H1 (cell line): ENCODE measurements around the gene HP1BP3. TPM values are rescaled to one million over a fixed set of nuclear protein-coding genes. Genes with fewer than 3 reads are reported as not detected.

Source experiments
- ATF2 ChIP-seq: IDR thresholded peaks from 2 replicates; pipeline ENCODE4 v1.6.1; 2012; ENCODE audit warnings: low read length, inconsistent platforms
- BCL11A ChIP-seq, 2 experiments: IDR thresholded peaks; one replicate each; pipeline ENCODE4 v1.6.1; 2011; ENCODE audit warnings: low read depth in 2 of 2, low read length in 2 of 2, mild to moderate bottlenecking in 2 of 2
- CBX8 ChIP-seq: fragments of 300-800, 300-1000 bp; sonication (generic); IDR thresholded peaks from 2 replicates; pipeline ENCODE4 v1.7.1; 2016; ENCODE audit warnings: low read depth, low read length, borderline replicate concordance
- CHD1 ChIP-seq: IDR thresholded peaks from 2 replicates; pipeline ENCODE4 v1.6.1; 2012; ENCODE audit warnings: low read depth, low read length, improper control_type of control experiment
- CREB1 ChIP-seq: IDR thresholded peaks from 2 replicates; pipeline ENCODE4 v1.6.1; 2012; ENCODE audit warnings: inconsistent platforms
- CTBP2 ChIP-seq: IDR thresholded peaks from 2 replicates; pipeline ENCODE4 v1.7.0; 2011; ENCODE audit warnings: borderline replicate concordance, mild to moderate bottlenecking, moderate library complexity, mixed read lengths, low read length; ENCODE audit not compliant: insufficient read depth, insufficient read length
- EGR1 ChIP-seq: IDR thresholded peaks from 2 replicates; pipeline ENCODE4 v1.6.1; 2011; ENCODE audit warnings: low read depth, low read length, borderline replicate concordance
- EP300 ChIP-seq, 2 experiments: IDR thresholded peaks; 1 replicate in 1 of 2; 2 replicates in 1 of 2; pipeline ENCODE4 v1.6.1; 2011 to 2012; ENCODE audit warnings: low read depth in 2 of 2, low read length in 2 of 2, mild to moderate bottlenecking in 2 of 2, borderline replicate concordance in 1 of 2, inconsistent platforms in 1 of 2, moderate library complexity in 1 of 2
- GTF2F1 ChIP-seq: IDR thresholded peaks from 2 replicates; pipeline ENCODE4 v1.6.1; 2012; ENCODE audit warnings: low read depth, low read length, improper control_type of control experiment, borderline replicate concordance
- HDAC2 ChIP-seq, 2 experiments: fragments of 300-600 bp in 1 of 2; sonication (generic) in 1 of 2; IDR thresholded peaks; 2 replicates each; pipeline ENCODE4 v1.6.1; 2011 to 2012; ENCODE audit warnings: low read depth in 2 of 2, low read length in 2 of 2, mild to moderate bottlenecking in 2 of 2, moderate library complexity in 2 of 2, borderline replicate concordance in 1 of 2, inconsistent platforms in 1 of 2
- HDAC6 ChIP-seq: IDR thresholded peaks from one replicate; pipeline ENCODE4 v1.7.1; 2012; ENCODE audit warnings: low read depth, mild to moderate bottlenecking, inconsistent platforms, low read length, moderate library complexity
- KDM1A ChIP-seq: fragments of 200-600, 300-600 bp; sonication (generic); IDR thresholded peaks from 2 replicates; pipeline ENCODE4 v1.7.1; 2016; ENCODE audit warnings: mild to moderate bottlenecking, low read length, borderline replicate concordance
- MAFK ChIP-seq: IDR thresholded peaks from 2 replicates; pipeline ENCODE4 v1.6.1; 2012; ENCODE audit warnings: low read depth, mild to moderate bottlenecking, improper control_type of control experiment, low read length
- POLR2A ChIP-seq, 2 experiments: IDR thresholded peaks; 1 replicate in 1 of 2; 2 replicates in 1 of 2; pipeline ENCODE4 v1.6.1; 2011; ENCODE audit warnings: low read depth in 2 of 2, low read length in 2 of 2, mild to moderate bottlenecking in 2 of 2; ENCODE audit errors: control extremely low read depth in 1 of 2
- POLR2AphosphoS5 ChIP-seq: IDR thresholded peaks from 2 replicates; pipeline ENCODE4 v1.6.1; 2011; ENCODE audit warnings: low read depth, low read length
- SAP30 ChIP-seq: fragments of 300-600 bp; sonication (generic); IDR thresholded peaks from 2 replicates; pipeline ENCODE4 v1.7.1; 2012; ENCODE audit warnings: low read length, moderate library complexity, mild to moderate bottlenecking, inconsistent platforms; ENCODE audit not compliant: insufficient read depth, insufficient replicate concordance
- SIX5 ChIP-seq: IDR thresholded peaks from 2 replicates; pipeline ENCODE4 v1.6.1; 2011; ENCODE audit warnings: mild to moderate bottlenecking, low read depth, low read length
- SP1 ChIP-seq: IDR thresholded peaks from 2 replicates; pipeline ENCODE4 v1.6.1; 2011; ENCODE audit warnings: low read depth, low read length
- TEAD4 ChIP-seq: IDR thresholded peaks from 2 replicates; pipeline ENCODE4 v1.6.1; 2012; ENCODE audit warnings: low read depth, low read length, inconsistent platforms, mixed read lengths
- USF2 ChIP-seq: IDR thresholded peaks from 2 replicates; pipeline ENCODE4 v1.6.1; 2011; ENCODE audit warnings: low read length, improper control_type of control experiment
- polyA plus RNA-seq, 7 experiments: library from polyadenylated mRNA; depleted of rRNA in 3 of 7; stranded (reverse) in 5 of 7; unstranded in 2 of 7; fragments of >200 nt in 5 of 7; fragments of 200-250 nt in 2 of 7; gene quantifications; 1 replicate in 5 of 7; 2 replicates in 1 of 7; 4 replicates in 1 of 7; pipeline versions ENCODE4 v1.2.1 to v1.2.3, GENCODE V29; 2011 to 2013; ENCODE audit warnings: missing spikeins in 2 of 7, mixed read lengths in 2 of 7
- total RNA-seq: library from RNA; stranded (reverse); fragmentation: NEBNext Ultra II Directional; extraction: Animal tissue kit (Norgen Biotek cat#: 25700); gene quantifications from 2 replicates; pipeline ENCODE4 v1.2.1, GENCODE V29; 2021
- TF ChIP-seq, protein P1 (sequence below): IDR thresholded peaks from 2 replicates; pipeline ENCODE4 v1.6.1; 2012; ENCODE audit warnings: inconsistent platforms

HP1BP3 gene
- total and polyA plus RNA-seq, 2 of the 8 experiments (the other 6 are each of a cell fraction or from before 2014, with no cell fraction given) = 47.4 to 125 TPM

DNA sequence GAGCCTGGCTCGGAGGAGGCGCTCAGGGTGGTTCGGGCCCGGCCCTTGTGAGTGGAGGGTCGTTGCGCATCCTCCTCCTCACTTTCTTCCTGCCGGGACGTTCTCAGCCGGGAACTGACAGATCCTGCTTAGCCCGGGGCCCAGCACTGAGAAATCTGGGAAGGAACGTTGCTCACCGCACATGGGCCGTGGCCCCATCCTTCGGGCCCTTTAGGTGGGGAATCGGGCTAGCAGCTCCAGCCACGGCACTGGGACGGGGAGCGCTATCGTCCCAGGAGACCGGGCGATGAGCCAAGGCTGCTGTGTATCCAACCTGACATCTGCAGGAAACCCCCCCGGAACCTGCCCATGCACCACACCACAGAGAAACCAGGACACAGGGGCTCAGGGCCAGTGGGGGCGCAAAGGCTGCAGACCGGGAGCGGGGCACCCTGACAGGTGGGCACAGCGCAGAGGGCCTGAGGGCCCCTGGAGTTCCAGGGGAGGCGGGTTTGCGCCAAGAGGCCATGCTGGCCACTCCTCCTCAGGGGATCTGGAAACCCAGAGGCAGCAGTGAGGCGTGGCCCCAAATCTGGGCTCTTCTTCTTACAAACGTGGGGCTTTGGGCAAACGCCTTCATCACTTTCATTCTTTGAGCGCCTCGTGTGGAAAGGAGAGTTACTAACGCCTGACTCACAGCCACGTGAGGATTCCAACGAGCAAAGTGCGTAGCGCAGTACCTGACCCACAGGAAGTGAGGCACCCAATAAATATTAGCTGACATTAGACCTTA lies 54.3 kb downstream of the HP1BP3 start, which contains the start of gene SH2D5 (continued):
- TF ChIP-seq SAP30 (peak; percentile 53), SP1 (no peak), HDAC6 (no peak), CTBP2 (no peak), CHD1 (no peak), USF2 (no peak), KDM1A (no peak), CREB1 (0 out of 2 replicates have a peak, but pooled peaks have one; percentile 16), BCL11A (IDR thresholded peaks at IDR 0.05; ENCODE audit: low read depth in 2 of 2, low read length in 2 of 2) (no peak), MAFK (no peak), SIX5 (no peak), POLR2A (IDR thresholded peaks at IDR 0.05; ENCODE audit: control extremely low read depth in 1 of 2, low read depth in 2 of 2, low read length in 2 of 2) (no peak), EP300 (IDR thresholded peaks at IDR 0.05; ENCODE audit: borderline replicate concordance in 1 of 2, low read depth in 2 of 2, low read length in 2 of 2) (no peak), EGR1 (no peak), HDAC2 (IDR thresholded peaks at IDR 0.05; ENCODE audit: borderline replicate concordance in 1 of 2, low read depth in 2 of 2, low read length in 2 of 2) (0 out of 4 replicates have a peak, but pooled peaks of 1 of the 2 experiments have one; percentile 6), CBX8 (no peak), TEAD4 (no peak), ATF2 (no peak), POLR2AphosphoS5 (no peak), GTF2F1 (no peak)
- TF ChIP-seq, protein P1, sequence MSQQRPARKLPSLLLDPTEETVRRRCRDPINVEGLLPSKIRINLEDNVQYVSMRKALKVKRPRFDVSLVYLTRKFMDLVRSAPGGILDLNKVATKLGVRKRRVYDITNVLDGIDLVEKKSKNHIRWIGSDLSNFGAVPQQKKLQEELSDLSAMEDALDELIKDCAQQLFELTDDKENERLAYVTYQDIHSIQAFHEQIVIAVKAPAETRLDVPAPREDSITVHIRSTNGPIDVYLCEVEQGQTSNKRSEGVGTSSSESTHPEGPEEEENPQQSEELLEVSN = peak; percentile 43; the same call in 1 of the 2 replicates
